GM21619 (cell line): ENCODE measurements around the gene TNFRSF13B.

Experiments used
- ATAC-seq: cut with Tn5 transposase; IDR thresholded peaks from one replicate; pipeline ENCODE4 v1.9.1; 2021; ENCODE audit not compliant: unreplicated experiment

TNFRSF13B gene

GRCh38 chr17:16939606-16940115, 32.3 kb downstream of the TNFRSF13B start:
- ATAC-seq, result no peak

- no peak for ATAC-seq
Measured at GRCh38 chr17:16939208-16939576, 32.7 kb downstream of the TNFRSF13B start.

GRCh38 chr17:16938496-16939207, 33.3 kb downstream of the TNFRSF13B start:
- ATAC-seq, result no peak

- no peak for ATAC-seq
Measured at GRCh38 chr17:16938031-16938430, 33.9 kb downstream of the TNFRSF13B start.

GRCh38 chr17:16937431-16937830, 34.5 kb downstream of the TNFRSF13B start:
- no peak for ATAC-seq

GRCh38 chr17:16936536-16937310, 35.2 kb downstream of the TNFRSF13B start:
- no peak for ATAC-seq

- no peak for ATAC-seq
Measured at GRCh38 chr17:16935786-16936185, 36.1 kb downstream of the TNFRSF13B start.

GRCh38 chr17:16935241-16935663, 36.7 kb downstream of the TNFRSF13B start:
- no peak for ATAC-seq

GRCh38 chr17:16934836-16935235, 37.1 kb downstream of the TNFRSF13B start:
- ATAC-seq, result no peak

GRCh38 chr17:16934133-16934795, 37.7 kb downstream of the TNFRSF13B start:
- no peak for ATAC-seq

GRCh38 chr17:16933317-16934132, 38.4 kb downstream of the TNFRSF13B start:
- no peak for ATAC-seq

GRCh38 chr17:16932611-16933010, 39.3 kb downstream of the TNFRSF13B start:
- ATAC-seq, result no peak

- no peak for ATAC-seq
Measured at GRCh38 chr17:16932156-16932555, 39.8 kb downstream of the TNFRSF13B start.

- ATAC-seq, result no peak
Measured at GRCh38 chr17:16931318-16932060, 40.4 kb downstream of the TNFRSF13B start.

- no peak for ATAC-seq
Measured at GRCh38 chr17:16930571-16931317, 41.2 kb downstream of the TNFRSF13B start.

GRCh38 chr17:16929757-16930520, 42.0 kb downstream of the TNFRSF13B start:
- no peak for ATAC-seq

- no peak for ATAC-seq
Measured at GRCh38 chr17:16929035-16929680, 42.8 kb downstream of the TNFRSF13B start.

- no peak for ATAC-seq
Measured at GRCh38 chr17:16928406-16929034, 43.4 kb downstream of the TNFRSF13B start.
